ENCODE data around the gene ELAPOR1.

The ELAPOR1 gene

DNA sequence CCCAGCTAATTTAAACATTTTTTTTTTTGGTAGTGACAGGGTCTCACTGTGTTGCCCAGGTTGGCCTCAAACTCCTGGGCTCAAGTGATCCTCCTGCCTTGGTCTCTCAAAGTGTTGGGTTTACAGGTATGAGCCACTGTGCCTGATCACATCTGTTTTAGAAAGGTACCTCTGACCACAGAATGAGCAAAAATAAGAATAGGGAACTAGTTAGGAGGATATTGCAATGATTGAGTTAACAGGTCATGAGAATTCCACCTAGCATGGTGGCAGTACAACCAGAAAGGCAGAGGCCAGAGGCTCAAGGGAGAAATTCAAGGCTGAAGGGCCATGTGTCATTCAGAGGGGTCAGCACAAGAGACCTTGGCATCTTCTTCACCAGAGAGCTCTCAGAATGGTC is 49.6 kb downstream of the ELAPOR1 start:
- H3K27me3 Mint-ChIP-seq (ENCODE audit: low read depth), result no peaks in the 10 kb centered on the region
- H3K27ac Mint-ChIP-seq, result no peak overlapping the region
- no peak overlapping the region for H3K4me3 Mint-ChIP-seq
- peaks cover 18% of the 10 kb centered on the region for H3K4me1 Mint-ChIP-seq (ENCODE audit: low read depth)
- H3K36me3 Mint-ChIP-seq (ENCODE audit: low read depth), result peaks cover 3% of the 10 kb centered on the region
- H3K9me3 Mint-ChIP-seq, result no peaks in the 10 kb centered on the region
